Stimulated activated naive CD8-positive, alpha-beta T cell treated with anti-CD3 and anti-CD28 coated beads, Interleukin-15, amount 100 ng/mL, for 72 hours (primary cell): ENCODE data around the gene RAMP1.
A peak's percentile ranks its signal among the peaks of the same experiment; 100 is the strongest.
"Not testable (repeated sequence)": the region's sequence is repeated elsewhere in the genome, so short reads cannot be mapped to it uniquely, and the experiment has no call there.

Experiments used
- ATAC-seq: fragments of 150-1000 bp; cut with Tn5 transposase; 2 replicates; pipeline ENCODE4 v1.10.0; 2021; ENCODE audit warnings: mild to moderate bottlenecking, moderate library complexity
- DNase-seq, 2 donors: peaks; one replicate each; pipeline ENCODE4 v3.0.0; 2021 to 2022
- H3K27ac Mint-ChIP-seq, 2 donors: one replicate each; pipeline ENCODE4 v1.8.0; 2022; ENCODE audit warnings: mild to moderate bottlenecking in 2 of 2, mixed read lengths in 2 of 2, moderate library complexity in 2 of 2
- H3K27me3 Mint-ChIP-seq: one replicate; pipeline ENCODE4 v1.8.0; 2022; ENCODE audit warnings: mixed read lengths
- H3K4me1 Mint-ChIP-seq: one replicate; pipeline ENCODE4 v1.8.0; 2022; ENCODE audit warnings: mild to moderate bottlenecking, mixed read lengths
- H3K4me3 Mint-ChIP-seq, 2 donors: one replicate each; pipeline ENCODE4 v1.8.0; 2022; ENCODE audit warnings: mild to moderate bottlenecking in 2 of 2, mixed read lengths in 2 of 2, moderate library complexity in 1 of 2
- H3K9me3 Mint-ChIP-seq, 2 donors: one replicate each; pipeline ENCODE4 v1.8.0; 2022; ENCODE audit warnings: mixed read lengths in 2 of 2

Gene RAMP1

DNA sequence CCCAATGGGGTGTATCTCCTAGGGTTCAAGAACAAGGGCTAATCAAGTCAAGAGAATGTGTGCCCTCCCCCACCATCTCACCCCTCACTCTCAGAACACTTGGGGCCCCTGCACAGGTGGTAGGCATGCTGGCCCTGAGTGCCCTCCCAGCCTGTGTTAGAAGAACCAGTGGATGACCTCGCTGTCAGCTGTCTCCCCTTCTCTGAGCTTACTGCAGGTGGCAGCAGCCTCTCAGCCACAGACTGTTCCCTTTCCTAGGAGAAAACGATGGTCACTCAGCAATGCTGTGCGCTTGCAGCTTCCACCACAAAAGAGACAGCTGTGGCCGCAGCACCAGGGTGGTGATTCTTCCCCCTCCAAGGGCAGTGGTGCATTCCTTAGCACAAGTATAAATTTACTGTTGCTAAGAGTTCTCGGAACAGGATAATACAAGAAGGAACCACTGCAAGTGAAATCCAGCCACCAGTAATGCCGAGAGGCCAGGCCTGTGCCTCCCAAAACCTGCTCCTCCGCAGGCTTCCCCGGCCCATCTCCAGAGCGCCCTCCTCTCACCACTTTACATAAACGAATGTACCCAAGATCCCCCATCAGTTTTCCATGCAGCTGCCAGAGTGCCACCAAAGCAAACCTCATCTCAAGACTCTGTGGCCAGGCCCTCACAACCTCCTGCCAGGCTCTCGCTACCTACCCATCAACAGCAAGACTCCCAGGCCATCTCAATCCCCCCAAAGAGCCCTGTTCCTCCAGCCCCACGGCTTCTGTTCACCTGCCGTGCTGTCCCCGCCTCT is 935 bp upstream of the RAMP1 start:
- Mint-ChIP-seq H3K4me1 (peaks cover 18% of the 10 kb centered on the region), H3K27ac (peak overlapping the region in 1 of 2 donors; percentile 66), H3K9me3 (no peaks in the 10 kb centered on the region), H3K4me3 (peak overlapping the region; percentile 66 to 72), H3K27me3 (peaks cover 69% of the 10 kb centered on the region)
- peak; percentile 84 for ATAC-seq
- peak; percentile 44 to 60 for DNase-seq

DNA sequence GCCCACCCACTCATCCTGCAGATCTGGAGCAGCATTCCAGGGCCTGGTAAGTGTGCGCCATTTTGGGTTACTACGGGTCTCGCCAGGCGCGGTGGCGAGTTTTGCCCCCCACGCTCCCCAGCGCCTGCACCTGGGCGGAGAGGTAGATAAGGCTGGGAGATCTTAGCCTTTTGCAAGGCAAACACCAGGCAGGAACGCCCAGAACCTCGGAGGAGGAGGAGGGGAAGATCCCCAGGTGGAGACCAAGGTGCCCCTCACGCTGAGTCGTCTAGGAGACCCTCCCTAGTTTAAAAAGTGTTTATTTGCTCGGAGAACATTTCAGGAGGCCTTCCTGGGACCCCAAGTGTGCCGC is 365 bp upstream of the RAMP1 start:
- DNase-seq (no peak), ATAC-seq (no peak)
- H3K27me3 Mint-ChIP-seq: peaks cover 70% of the 10 kb centered on the region
- peaks cover 18% of the 10 kb centered on the region for H3K4me1 Mint-ChIP-seq
- H3K4me3 Mint-ChIP-seq: peak overlapping the region; percentile 66 to 72
- H3K9me3 Mint-ChIP-seq: no peaks in the 10 kb centered on the region
- H3K27ac Mint-ChIP-seq: no peak overlapping the region

DNA sequence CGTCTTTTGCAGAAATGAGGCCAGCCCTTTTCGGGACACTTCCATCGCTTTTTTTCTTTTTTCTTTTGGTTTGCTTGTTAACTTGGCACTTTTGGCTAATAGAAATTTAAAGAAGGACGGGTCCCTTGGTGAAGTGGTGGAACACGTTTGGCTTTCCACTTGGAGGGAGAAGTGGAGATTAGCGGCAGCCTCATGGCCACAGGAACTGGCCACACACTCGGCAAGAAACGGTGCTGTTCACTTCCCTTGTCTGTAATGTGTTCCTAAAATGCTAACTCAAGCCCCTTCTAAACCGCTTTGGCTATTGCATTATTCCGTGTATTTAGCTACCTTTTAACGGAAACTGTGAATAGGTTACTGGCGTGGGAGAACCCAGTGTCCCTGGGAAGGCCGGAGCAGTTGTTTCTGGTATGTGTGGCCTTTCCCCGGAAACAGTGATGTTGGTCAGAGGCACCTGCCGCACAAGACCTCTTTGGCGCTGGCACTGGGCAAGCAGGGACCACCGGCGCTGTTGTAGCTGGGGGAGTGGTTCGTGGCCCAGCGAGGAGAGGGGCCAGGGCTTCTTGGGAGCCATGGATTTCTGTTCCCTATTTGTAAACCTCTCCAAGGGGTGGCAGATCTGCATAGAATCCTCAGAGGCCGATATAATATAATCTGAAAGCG is 981 bp downstream of the RAMP1 start:
- DNase-seq (no peak), ATAC-seq (no peak)
- Mint-ChIP-seq H3K27me3 (peaks cover 83% of the 10 kb centered on the region), H3K4me1 (peaks cover 18% of the 10 kb centered on the region), H3K27ac (peak overlapping the region; percentile 7 to 63), H3K9me3 (no peaks in the 10 kb centered on the region), H3K4me3 (peak overlapping the region; percentile 58 to 77)

DNA sequence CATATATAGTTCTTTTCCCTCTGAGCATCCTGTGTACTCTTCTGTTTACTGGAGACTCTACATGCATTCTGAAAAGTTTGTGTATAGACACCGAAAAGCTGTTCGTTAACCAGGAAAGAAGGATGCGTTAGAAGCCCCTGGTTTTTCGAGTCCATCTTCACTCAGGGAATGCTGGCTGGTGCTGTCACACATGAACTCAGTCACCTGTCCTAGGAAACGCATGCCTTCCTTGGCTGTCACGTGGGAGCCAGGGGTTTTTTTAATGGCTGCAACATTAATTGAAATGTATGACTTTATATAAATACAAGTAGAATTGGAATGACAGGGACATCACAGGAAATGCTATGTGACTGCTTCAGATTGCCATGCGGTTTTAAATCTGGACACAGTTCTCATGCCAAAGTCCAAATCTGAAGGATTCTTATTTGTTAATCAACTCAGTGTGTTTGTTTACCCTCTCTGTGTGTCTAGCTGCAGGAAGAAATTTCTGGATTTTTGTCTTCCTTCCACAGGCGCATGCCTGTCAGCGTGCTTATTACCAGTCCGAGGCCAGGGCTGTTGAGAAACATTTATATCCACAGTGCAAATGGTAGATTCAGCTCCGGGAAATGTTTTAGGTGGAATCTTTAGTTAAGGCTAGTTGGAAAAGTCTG is 2.6 kb downstream of the RAMP1 start:
- ATAC-seq: no peak
- no peak overlapping the region for H3K27ac Mint-ChIP-seq
- DNase-seq: no peak
- peaks cover 75% of the 10 kb centered on the region for H3K27me3 Mint-ChIP-seq
- no peak overlapping the region for H3K4me3 Mint-ChIP-seq
- peaks cover 18% of the 10 kb centered on the region for H3K4me1 Mint-ChIP-seq
- H3K9me3 Mint-ChIP-seq: no peaks in the 10 kb centered on the region

DNA sequence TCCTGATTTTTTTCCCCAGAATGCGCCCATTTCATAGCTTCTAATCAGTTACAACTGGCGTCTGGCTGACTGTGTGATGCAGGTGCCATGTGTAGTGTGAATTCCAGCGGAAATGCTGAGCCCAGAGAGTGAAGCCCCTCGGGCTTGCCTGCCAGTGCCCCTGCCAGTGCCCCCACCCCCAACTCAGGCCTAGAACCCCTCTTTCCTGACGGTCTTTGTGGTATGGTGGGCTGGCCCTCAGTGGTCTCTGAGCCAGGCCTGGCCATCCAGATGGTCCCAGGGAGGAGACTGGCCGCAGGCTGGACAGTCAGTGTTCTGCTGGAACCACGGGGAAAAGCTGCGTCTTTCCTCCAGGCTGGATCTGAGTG is 3.1 kb downstream of the RAMP1 start:
- Mint-ChIP-seq H3K27me3 (peaks cover 74% of the 10 kb centered on the region), H3K4me1 (peaks cover 18% of the 10 kb centered on the region), H3K27ac (no peak overlapping the region), H3K4me3 (no peak overlapping the region), H3K9me3 (no peaks in the 10 kb centered on the region)
- DNase-seq (no peak), ATAC-seq (no peak)

DNA sequence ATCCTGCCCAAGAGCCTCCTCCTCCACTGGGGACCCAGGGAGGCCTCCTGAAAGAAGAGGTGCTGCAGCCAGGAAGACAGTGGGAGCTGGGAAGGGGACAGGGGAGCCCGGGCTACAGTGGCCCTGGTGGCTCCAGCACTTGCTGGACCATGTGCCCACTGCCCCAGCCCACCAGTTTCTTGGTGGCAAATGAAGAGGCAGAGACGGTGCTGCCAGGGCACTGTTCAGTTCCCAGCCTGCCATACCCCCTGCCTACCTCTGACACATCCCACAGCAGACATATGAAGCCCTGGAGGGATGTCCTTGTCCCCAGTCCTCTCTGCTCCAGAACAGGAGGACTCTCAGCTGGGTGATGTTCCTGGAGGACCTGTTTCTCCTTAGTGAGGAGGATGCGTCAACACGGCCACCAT is 3.7 kb downstream of the RAMP1 start:
- no peak for ATAC-seq
- Mint-ChIP-seq H3K27me3 (peaks cover 74% of the 10 kb centered on the region), H3K4me3 (no peak overlapping the region)

DNA sequence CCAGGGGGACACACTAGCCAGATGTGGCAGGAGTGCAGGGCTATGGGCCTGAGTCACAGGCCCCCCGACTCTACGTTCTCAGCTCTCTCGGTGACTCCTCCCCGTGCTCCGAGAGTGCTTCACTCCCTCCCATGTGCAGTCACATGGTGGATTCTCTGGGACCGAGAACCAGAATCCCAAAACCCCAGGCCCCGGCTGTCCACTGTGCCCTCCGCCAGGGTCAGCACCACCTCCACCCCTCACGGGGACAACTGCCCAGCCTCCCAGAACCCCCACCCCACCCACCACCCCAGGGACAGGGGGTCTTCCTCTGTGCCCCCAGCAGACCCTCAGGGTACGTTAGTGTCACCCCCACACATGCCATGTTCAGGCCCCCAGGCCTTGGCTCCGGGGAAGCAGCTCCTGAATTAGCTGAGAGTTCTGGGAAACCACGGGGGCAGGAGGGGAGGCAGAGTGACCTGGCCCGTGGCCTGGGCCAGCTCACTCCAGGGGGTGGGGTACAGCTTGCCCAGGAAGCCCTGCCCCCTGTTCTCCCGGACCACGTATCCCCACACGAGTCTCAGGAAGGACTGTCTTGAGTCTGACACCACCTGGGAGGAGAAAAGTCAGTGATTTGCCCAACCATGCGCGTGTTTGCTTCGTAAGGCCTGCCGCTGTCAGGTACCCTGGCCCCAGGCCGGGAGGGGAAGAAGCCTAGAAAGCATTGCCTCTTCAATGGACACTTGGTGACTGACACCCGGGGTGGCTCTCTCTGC is 4.4 kb downstream of the RAMP1 start:
- no peak overlapping the region for H3K4me3 Mint-ChIP-seq
- no peak for ATAC-seq
- no peaks in the 10 kb centered on the region for H3K9me3 Mint-ChIP-seq
- peaks cover 74% of the 10 kb centered on the region for H3K27me3 Mint-ChIP-seq
- no peak for DNase-seq
- H3K4me1 Mint-ChIP-seq: peaks cover 19% of the 10 kb centered on the region
- H3K27ac Mint-ChIP-seq: no peak overlapping the region

More for the DNA sequence above, 3.7 kb downstream of the RAMP1 start:
- H3K4me1 Mint-ChIP-seq: peaks cover 18% of the 10 kb centered on the region
- no peak overlapping the region for H3K27ac Mint-ChIP-seq
- DNase-seq: no peak
- no peaks in the 10 kb centered on the region for H3K9me3 Mint-ChIP-seq

DNA sequence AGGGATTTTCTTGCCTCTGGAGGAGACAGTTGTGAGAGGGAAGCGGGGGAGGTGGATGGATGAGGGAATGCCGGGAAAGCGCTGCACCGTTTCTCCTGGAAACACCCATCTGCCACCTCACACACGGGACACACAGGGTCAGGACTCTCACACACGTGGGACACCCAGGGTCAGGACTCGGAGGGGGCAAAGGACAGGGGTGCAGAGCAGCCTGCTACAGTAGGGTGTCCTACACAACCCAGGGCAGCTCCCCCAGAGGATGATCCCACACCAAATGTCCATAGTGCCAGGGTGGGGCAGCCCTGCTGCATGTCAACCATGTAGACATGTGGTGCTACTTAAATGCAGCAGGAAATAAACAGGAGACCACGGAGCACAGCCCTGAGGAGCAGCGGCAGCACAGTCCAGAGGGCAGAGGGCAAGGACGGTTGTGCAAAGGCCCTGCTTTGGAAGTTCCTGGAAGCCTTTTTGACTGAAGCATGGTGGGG is 5.1 kb downstream of the RAMP1 start:
- Mint-ChIP-seq H3K4me3 (no peak overlapping the region), H3K27me3 (peaks cover 74% of the 10 kb centered on the region), H3K9me3 (no peaks in the 10 kb centered on the region), H3K27ac (peak overlapping the region; percentile 21 to 75), H3K4me1 (peaks cover 22% of the 10 kb centered on the region)
- ATAC-seq: no peak
- no peak for DNase-seq

DNA sequence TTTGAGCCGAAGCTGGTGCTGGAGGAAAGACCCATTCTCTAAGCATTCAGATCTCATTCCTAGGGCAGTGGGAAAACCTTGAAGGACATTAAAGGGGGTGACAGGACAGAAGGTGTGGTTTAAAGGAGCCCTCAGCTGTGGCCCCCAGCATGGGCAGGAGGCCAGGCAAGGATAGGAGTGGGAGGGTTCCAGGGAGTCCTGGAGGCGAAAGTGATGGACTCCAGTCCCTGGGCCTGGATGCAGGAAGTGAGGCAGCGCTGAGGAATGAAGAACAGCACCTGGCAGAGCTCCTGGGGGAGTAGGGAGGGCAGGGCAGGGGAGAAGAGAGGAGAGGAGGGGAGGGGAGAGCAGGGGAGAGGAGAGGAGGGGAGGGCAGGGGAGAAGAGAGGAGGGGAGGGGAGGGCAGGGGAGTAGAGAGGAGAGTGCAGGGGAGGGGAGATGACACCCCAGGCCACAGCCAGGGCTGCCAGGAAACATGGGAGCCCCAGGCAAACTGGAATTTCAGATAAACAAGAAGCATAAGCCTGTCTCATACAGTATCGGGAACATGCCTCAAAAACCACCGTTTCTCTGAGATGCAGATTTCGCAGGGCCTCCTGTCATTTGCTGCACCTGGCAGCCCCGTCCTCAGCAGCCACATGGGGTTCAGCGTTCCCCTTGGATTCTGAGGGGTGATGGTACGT is 5.7 kb downstream of the RAMP1 start:
- peak overlapping the region in 1 of 2 donors; percentile 86 for H3K27ac Mint-ChIP-seq
- H3K27me3 Mint-ChIP-seq: peaks cover 74% of the 10 kb centered on the region
- no peak for DNase-seq
- peaks cover 23% of the 10 kb centered on the region for H3K4me1 Mint-ChIP-seq
- no peak overlapping the region for H3K4me3 Mint-ChIP-seq
- no peak for ATAC-seq
- H3K9me3 Mint-ChIP-seq: no peaks in the 10 kb centered on the region

DNA sequence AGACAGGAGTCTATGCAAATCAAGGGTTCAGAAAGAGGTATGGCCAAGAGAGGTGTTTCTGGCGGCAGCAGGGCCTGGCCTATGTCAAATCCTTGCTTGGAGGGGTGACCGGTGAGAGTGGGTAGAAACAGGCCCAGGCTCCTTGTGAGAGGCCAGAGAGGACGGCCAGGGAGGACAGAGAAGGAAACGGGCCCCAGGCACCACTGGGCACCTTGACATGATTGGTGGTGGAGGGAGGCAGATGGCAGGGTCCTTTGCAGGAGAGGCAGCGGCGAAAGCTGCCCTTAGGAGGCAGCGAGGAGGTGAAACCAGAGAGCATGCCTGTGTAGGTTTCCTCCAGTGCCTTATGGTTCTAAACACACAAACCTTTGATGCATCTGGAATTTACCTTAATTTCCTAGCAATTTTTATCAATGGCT is 6.2 kb downstream of the RAMP1 start:
- H3K27ac Mint-ChIP-seq: no peak overlapping the region
- H3K9me3 Mint-ChIP-seq: no peaks in the 10 kb centered on the region

DNA sequence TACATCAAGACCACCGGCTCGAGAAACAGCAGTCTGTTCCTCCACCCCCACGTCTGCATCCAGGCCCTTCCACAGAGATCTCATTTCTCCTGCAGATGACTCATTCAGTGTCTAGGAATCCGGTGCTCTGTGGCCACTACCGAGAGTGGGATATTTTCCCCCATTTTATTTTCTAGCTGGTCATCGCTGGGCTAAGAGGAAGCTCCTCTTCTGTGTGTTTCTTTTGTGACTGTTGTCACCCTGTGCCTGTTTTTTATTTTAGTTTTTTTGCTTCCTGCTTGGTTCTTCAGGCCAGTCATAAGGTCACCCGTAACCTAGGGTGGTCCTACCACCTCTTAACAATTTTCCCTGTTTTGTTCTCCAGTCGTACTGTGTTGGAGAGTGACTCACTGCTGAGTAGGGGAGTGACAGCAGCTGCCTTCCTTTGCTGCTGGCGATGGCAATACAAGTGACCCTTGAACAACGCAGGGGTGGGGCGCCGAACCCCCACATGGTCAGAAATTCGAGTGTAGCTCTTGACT is 6.7 kb downstream of the RAMP1 start:
- no peak overlapping the region for H3K4me3 Mint-ChIP-seq
- ATAC-seq: no peak
- DNase-seq: no peak
- no peaks in the 10 kb centered on the region for H3K9me3 Mint-ChIP-seq
- no peak overlapping the region for H3K27ac Mint-ChIP-seq
- H3K4me1 Mint-ChIP-seq: peaks cover 18% of the 10 kb centered on the region
- H3K27me3 Mint-ChIP-seq: peaks cover 74% of the 10 kb centered on the region

More for the DNA sequence above, 6.2 kb downstream of the RAMP1 start:
- Mint-ChIP-seq H3K4me1 (peaks cover 18% of the 10 kb centered on the region), H3K27me3 (peaks cover 74% of the 10 kb centered on the region), H3K4me3 (no peak overlapping the region)
- DNase-seq: no peak
- no peak for ATAC-seq

DNA sequence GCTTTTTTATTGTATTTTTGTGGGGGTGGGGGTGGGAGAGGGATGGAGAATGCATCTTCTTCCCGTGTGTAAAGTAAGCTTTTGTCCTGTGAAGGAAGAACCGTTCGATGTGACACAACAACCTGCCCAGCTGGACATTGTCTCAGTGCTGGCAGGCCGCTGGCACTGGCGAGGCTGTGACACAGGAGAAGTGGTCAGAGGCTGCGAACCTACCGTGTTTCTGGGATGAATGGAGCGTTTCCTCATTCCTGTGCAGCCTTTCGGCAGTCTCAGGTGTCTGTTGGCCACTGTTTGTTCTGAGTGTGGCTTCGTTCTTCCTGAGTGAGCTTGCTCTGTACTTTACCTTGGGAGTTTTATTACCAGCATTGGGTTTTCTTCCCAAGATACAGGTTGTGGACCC is 8.0 kb downstream of the RAMP1 start:
- Mint-ChIP-seq H3K27ac (no peak overlapping the region), H3K4me1 (peaks cover 18% of the 10 kb centered on the region), H3K27me3 (peaks cover 74% of the 10 kb centered on the region), H3K9me3 (no peaks in the 10 kb centered on the region), H3K4me3 (no peak overlapping the region)
- no peak for ATAC-seq
- DNase-seq: no peak

DNA sequence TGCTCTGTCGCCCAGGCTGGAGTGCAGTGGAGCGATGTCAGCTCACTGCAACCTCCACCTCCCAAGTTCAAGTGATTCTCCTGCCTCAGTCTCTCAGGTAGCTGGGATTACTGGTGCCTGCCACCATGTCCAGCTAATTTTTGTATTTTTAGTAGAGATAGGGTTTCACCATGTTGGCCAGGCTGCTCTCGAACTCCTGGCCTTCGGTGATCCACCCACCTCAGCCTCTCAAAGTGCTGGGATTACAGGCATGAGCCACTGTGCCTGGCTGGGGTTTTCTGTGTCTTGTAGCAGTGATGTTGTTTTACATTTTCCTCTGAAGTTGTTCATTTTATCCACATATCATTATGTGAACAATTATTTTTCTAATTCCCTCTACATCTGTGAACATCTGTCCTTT is 8.7 kb downstream of the RAMP1 start:
- ATAC-seq, DNase-seq, H3K27ac Mint-ChIP-seq, H3K4me3 Mint-ChIP-seq, H3K9me3 Mint-ChIP-seq: not testable (repeated sequence)
- H3K27me3 Mint-ChIP-seq: peaks cover 69% of the 10 kb centered on the region
- H3K4me1 Mint-ChIP-seq: peaks cover 18% of the 10 kb centered on the region

DNA sequence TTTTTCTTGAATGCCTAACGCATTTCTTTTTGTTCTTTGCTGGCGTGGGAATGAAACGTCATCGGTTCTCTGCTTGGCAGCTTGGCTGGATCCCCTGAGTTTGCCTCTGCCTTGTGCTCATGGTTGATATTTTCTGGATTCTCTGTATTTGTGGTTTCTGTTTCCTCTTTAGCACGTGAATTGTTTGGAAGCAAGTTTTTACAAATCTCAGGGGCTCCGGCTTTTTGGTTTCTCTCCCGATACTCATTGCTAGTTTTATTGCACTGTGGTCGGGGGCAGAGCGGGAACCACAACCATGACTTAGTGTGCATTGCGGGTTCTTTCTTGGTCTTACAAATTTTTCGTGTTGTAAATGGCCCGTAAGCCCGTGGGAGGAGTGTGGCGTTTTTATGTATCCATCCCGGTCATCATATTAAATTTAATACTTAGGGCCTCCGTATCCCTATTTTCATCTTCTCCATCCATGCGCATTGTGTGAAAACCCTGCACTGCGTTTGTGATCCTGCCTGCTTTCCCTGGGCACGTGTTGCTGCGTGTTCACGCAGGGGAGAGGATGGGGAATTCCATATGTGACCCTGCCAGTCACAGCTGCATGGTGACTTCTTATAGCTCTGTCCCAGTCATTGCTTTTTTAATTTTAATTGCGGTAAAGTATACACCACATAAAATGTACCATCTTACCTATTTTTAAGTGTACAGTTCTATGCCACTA is 9.4 kb downstream of the RAMP1 start:
- H3K4me3 Mint-ChIP-seq: peak overlapping the region; percentile 7 to 42
- no peaks in the 10 kb centered on the region for H3K9me3 Mint-ChIP-seq
- peaks cover 25% of the 10 kb centered on the region for H3K4me1 Mint-ChIP-seq
- DNase-seq (no peak), ATAC-seq (no peak)
- H3K27me3 Mint-ChIP-seq: peaks cover 76% of the 10 kb centered on the region
- peak overlapping the region in 1 of 2 donors; percentile 14 for H3K27ac Mint-ChIP-seq
